Activated CD8-positive, alpha-beta memory T cell treated with anti-CD3 and anti-CD28 coated beads for 24 hours (primary cell): ENCODE data around the gene TRIM52.

Experiments used
- DNase-seq: peaks from one replicate; pipeline ENCODE4 v3.0.0-alpha.2; 2020

TRIM52 gene

DNA sequence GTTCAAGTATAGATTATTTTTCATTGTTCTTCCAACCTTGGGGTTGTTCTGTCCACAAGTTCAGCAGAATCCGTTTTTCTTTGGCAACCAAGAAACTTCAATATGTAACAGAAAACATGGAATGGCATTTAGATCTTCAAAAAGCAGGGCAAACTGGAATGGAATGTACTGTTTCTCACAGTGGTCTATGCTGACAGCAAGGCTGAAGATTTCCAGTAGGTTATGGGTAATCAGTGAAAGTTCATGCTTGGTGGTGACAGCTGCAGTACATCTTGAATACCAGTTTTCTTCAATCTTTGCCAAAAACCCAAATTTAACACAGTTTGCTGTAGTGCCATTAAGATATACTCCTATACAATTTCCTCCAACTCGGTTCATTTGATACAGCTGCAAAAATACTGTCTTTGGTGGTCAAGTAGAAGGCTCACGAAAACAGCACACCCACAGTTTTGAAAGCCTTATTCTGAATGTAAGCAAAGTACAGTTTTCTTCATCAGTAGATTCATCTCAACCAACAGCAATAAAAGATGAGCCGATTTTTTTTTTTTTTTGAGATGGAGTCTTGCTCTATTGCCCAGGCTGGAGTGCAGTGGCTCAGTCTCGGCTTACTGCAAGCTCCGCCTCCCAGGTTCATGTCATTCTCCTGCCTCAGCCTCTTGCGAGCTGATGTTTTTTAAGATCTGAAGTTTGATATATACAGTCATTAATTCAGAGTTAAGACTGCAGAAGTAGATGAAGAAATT, 4.9 kb downstream of the TRIM52 start:
- DNase-seq: no peak

GRCh38 chr5:181255276-181255675, 5.7 kb downstream of the TRIM52 start:
- DNase-seq: no peak

- no peak for DNase-seq
Measured at GRCh38 chr5:181248277-181248676, 12.7 kb downstream of the TRIM52 start.

- peak; percentile 91 for DNase-seq
Measured at GRCh38 chr5:181246276-181247049, 14.5 kb downstream of the TRIM52 start.

DNA sequence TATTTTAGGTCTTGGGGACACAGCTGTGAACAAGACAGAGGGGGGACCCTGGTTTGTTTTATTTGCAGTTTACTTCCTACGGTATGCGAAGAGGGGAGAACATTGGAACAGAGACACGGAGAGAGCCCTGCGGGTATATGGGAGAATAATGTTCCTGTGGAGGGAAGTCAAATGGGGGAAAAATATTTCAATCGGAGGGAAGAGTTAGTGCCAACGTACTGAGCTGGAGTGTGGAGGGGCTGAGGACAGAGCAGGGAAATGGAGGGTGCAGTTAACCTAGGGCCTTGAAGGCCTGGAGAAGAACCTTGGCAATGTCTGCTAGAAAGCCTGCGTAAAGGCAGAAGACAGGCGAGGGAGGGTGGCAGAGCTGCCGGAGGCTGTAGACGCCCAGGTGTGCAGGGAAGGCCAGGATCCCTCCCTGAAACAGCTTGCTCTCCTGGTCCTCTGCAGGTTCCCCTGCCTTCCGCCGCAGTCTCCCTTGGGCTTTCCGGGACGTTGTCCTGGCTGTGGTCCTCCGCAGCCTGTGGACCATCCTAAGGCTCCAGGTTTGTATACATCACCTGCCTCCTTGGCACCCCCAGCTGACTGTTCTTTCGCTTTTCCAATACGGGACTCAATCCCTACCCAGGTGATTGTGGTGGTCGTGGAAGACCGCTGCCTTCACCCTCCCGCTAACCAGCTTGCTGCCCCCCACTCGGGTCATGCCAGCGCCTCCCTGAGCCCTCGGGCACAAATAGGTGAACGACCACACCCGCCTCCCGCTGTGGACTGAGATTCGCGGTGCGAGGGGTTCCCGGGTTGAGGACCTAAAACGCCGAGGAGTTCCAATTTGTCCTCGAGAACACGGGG, 15.3 kb downstream of the TRIM52 start:
- no peak for DNase-seq

DNA sequence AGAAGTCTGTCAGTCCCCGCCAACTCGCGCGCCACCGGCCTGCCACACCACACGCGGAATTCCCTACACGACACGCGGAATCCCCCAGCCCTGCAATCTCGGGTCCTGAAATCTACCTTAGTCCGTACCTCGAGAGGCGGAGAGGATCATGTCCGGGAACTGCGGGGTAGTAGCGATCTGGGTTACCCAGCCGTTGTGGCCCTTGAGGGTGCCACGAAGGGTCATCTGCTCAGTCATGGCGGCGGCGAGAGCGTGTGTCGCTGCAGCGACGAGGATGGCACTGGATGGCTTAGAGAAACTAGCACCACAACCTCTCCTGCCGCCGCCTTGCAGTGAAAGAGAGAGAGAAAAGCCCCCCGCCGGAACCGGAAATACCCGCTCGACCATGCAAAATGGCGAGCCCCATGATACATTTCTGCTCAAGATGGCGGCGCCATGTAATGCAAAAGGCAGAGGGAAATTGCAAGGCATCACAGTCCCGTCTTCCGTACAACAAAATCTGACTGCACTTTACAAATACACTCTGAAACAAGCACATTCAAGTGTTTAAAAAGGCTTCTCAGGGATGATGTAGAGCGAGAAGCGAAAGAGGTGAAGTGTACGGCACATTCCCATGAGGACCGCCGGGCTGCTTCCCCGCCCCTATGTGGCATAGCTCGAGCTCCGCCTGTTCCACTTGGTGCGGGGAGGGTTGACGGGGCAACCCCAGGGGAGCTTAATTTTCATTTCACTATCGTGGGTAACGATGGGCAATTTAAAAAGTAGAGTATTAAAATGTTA, 17.2 kb downstream of the TRIM52 start, which contains the start of gene RACK1:
TSS of gene RACK1 (minus strand) at position 343 of the 780 bp plus-strand sequence. CDS start at position 237, 106 bp downstream.
- DNase-seq: peak; percentile 96

DNA sequence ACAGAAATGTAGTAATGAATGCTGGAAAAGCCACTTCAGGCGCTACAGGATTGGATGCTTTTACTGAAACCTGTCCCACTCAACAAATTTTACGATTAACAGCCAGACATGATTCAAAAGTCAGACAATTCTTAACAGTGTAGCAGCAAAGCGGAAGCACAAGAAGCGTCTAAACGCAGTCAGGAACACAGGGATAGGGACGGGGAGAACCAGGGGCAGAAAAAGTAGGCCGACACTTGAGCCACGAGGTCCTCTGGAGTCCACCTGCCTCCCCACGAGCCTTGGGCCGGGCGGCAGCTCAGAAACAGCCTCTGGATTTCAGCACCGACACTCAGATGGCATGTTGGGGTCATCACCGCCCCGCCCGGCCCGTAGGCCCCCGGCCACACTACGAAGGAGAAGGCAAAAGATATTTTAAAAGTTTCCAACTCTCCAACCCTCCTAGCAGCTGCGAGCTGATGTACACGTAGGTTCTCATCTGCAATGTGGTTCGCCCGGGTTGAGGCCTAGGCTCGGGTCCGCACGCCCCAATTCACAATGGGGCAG, 17.9 kb downstream of the TRIM52 start:
- no peak for DNase-seq

- peak; percentile 63 for DNase-seq
Measured at GRCh38 chr5:181242031-181242451, 18.9 kb downstream of the TRIM52 start.

- DNase-seq: peak; percentile 74
Measured at GRCh38 chr5:181241393-181241975, 19.5 kb downstream of the TRIM52 start.

- DNase-seq: no peak
Measured at GRCh38 chr5:181239062-181239663, 21.8 kb downstream of the TRIM52 start.

DNA sequence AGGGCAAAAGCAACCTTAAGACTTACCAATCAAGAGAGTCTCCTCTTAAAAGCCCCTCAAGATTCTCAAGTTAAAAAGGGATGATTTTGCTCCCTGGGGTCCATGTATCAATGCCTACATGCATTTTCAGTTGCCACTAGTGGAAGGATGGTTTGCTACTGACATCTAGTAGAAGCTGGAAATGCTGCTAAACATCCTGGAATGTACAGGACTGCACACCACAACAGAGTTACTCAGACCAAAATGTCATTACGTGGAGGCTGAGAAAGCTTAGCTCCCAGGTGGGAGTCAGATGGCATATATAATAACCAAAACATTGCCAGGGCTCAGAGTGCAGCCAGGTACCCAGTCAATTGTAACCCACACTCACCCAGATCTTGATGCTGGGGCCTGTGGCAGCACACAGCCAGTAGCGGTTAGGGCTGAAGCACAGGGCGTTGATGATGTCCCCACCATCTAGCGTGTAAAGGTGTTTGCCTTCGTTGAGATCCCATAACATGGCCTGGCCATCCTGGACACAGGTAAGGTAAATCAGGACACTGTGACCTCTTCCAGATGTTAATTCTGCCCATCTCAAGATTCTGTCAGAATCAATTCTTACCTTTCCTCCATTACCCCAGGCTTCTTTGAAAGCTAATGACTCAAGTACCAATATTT, 23.1 kb downstream of the TRIM52 start:
- no peak for DNase-seq

DNA sequence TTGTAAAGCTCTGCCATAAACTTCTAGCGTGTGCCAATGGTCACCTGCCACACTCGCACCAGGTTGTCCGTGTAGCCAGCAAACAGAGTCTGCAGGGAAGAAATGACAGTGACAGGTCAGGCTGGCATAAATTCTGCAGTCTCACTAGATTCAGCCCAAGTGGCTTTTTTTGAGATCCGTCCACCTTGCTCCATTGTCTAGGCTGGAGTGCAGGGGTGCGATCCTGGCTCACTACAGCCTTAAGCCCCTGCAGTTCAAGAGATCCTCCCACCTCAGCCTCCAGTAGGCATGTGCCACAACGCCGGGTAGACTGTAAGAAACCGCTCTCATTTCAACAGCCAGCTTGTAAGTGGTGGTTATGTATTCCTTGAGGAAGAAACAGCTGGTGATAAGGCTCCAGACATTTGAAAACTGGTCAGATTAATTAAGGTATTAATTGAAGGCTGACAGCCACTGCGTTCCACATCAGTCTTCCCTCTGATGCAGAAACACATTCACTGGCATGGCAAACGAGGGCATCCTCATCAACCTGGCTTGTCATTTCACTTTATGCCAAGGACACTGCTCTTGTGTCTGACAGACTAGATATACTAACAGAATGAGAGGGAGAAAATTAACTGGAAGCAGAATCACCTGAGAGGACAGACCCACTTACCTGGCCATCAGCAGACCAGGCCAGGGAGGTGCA, 23.8 kb downstream of the TRIM52 start:
- DNase-seq: no peak

DNA sequence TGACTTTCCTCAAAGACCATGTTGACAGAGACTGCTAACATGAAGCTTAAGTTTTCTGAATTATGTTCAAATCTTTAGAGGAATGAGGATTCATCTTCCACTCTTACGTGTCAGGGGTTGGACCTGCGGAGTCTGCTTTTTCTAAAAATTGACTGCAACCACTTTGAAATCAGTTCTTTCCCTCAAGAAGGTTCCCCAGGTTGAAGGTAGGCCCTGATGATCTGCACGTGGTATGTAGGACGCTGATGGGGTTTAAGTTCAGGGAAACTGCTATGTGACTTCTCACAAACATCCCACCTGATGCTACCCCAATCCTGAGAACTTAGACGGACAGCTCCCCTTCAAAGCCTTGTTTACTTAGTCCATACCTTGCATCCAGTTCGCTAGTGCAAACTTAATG, 24.5 kb downstream of the TRIM52 start:
- DNase-seq: no peak

GRCh38 chr5:181235689-181236366, 25.1 kb downstream of the TRIM52 start:
- DNase-seq: peak; percentile 73

DNA sequence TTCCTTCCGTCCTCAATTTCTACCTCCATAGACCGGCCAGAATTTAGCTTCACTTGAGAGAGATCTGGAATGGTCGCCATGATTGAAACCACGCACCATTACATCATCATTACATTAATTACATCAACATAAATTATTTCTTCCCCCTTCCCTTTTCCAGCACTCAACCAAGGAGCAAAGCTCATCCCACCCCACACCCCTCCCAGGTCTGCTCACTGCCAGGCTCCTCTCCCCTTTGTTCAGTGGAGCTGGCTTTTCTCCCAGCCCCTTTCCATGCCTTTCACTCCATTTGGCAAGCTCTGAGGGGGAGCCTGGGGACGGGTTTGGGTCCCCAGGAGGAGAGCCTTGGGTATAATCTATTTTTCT, 25.6 kb downstream of the TRIM52 start:
- DNase-seq: no peak

GRCh38 chr5:181234455-181235306, 26.3 kb downstream of the TRIM52 start:
- peak; percentile 76 for DNase-seq

DNA sequence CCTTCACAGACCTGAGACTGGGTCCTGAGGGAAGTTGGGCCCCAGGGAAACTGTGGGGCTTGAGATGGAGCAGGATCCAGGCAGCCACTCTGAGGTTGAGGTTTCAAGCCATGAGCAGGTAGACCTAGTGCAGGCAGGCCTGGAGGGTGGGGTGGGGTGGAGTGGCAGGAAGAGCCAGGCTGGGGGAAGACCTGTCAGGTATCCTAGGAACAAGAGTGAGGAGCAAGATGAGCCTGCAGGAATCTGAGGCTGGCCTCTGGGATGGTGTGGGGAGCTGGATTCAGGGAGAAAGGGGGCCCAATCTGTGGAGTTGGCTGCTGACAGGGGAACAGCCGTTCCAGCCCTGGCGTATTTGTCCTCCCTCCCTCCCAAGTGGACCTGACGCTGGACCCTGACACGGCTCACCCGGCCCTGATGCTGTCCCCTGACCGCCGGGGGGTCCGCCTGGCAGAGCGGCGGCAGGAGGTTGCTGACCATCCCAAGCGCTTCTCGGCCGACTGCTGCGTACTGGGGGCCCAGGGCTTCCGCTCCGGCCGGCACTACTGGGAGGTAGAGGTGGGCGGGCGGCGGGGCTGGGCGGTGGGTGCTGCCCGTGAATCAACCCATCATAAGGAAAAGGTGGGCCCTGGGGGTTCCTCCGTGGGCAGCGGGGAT, 27.0 kb downstream of the TRIM52 start:
- DNase-seq: peak; percentile 63
